HL-60 (cell line): ENCODE results near the gene LGR6.

Experiments used
- DNase-seq, 2 experiments: peaks; one replicate each; pipeline ENCODE4 v3.0.0-alpha.2; 2010 to 2020; ENCODE audit warnings: low read depth in 1 of 2, low spot score in 1 of 2
- H3K27ac ChIP-seq: fragments of 250-450 bp; sonication (Bioruptor Pico); replicated peaks from 2 replicates; pipeline ENCODE4 v1.5.1; 2020; ENCODE audit warnings: mild to moderate bottlenecking, moderate library complexity
- H3K27me3 ChIP-seq: fragments of 250-450 bp; sonication (Bioruptor Pico); 2 replicates; pipeline ENCODE4 v1.5.1; 2021; ENCODE audit warnings: mild to moderate bottlenecking, moderate library complexity; ENCODE audit not compliant: insufficient read depth, poor library complexity, severe bottlenecking
- H3K4me3 ChIP-seq: replicated peaks from 2 replicates; pipeline ENCODE4 v1.5.1; 2011; ENCODE audit warnings: mild to moderate bottlenecking, control low read depth, low read length; ENCODE audit not compliant: insufficient read depth
- CTCF ChIP-seq: IDR thresholded peaks from one replicate; pipeline ENCODE4 v1.5.1; 2011; ENCODE audit warnings: low read length, control low read depth, inconsistent platforms; ENCODE audit not compliant: insufficient read depth
- GABPA ChIP-seq: IDR thresholded peaks from 2 replicates; pipeline ENCODE4 v1.6.1; 2012; ENCODE audit warnings: low read depth
- POLR2AphosphoS5 ChIP-seq: IDR thresholded peaks from 2 replicates; pipeline ENCODE4 v1.6.1; 2012; ENCODE audit warnings: low read depth
- REST ChIP-seq: IDR thresholded peaks from 2 replicates; pipeline ENCODE4 v1.6.1; 2012; ENCODE audit warnings: low read depth; ENCODE audit not compliant: insufficient replicate concordance
- SPI1 ChIP-seq: IDR thresholded peaks from 2 replicates; pipeline ENCODE4 v1.6.1; 2012; ENCODE audit warnings: low read depth, mild to moderate bottlenecking, borderline replicate concordance

Gene LGR6

DNA sequence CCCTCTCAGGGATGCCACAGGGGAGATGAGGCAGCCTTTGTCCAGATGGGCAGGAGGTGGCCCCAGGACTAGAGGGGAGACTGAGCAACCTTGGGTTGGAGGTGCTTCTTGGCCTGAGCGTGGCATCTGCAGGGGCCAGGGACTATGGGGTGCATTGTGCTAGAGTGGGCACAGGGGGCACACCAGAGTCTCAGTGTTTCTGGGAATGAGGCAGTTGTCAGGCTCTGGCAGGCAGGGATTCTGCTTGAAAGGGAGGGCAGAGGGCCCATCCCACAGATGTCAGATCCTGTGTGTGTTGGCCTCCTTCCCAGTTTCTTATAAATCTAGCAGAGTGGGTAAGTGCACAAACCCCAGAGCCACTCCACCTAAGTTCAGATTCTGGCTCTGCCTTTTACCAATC lies 13.7 kb downstream of the LGR6 start:
- H3K27ac ChIP-seq = no peak overlapping the region
- peaks cover 3% of the 10 kb centered on the region for H3K27me3 ChIP-seq
- no peak for DNase-seq
- no peak for TF ChIP-seq GABPA
- no peak for TF ChIP-seq CTCF
- no peak for TF ChIP-seq POLR2AphosphoS5
- TF ChIP-seq SPI1 = no peak
- TF ChIP-seq REST = no peak
- no peak overlapping the region for H3K4me3 ChIP-seq

- DNase-seq = no peak
- peaks cover 3% of the 10 kb centered on the region for H3K27me3 ChIP-seq
- TF ChIP-seq REST (no peak), SPI1 (no peak), POLR2AphosphoS5 (no peak), CTCF (no peak), GABPA (no peak)
- no peak overlapping the region for H3K4me3 ChIP-seq
- H3K27ac ChIP-seq = no peak overlapping the region
These were observed 14.8 kb downstream of the LGR6 start for GRCh38 chr1:202208351-202208857.

DNA sequence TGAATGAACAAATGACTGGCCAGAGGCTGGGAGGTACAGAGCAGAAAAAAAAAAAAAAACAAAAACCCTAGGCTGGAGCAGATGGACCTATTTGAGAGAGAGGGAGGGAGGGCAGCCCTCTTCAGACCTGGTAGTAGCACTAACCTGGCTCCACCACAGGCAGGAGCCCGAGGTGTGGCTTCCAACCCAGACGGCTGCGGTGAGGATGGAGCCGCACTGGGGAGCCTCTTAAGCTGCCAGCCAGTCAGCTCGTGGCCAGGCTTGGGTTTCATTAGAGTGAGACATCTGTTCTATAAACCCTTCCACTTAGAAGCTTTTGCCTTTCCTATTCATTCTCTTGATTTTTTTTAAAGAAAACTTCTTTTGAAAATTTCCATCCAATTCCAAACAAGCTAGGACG lies 16.8 kb downstream of the LGR6 start:
- Histone ChIP-seq H3K27me3 (peaks cover 15% of the 10 kb centered on the region), H3K4me3 (no peak overlapping the region), H3K27ac (no peak overlapping the region)
- no peak for DNase-seq
- TF ChIP-seq POLR2AphosphoS5 = no peak
- TF ChIP-seq REST = no peak
- no peak for TF ChIP-seq SPI1
- TF ChIP-seq GABPA = no peak
- no peak for TF ChIP-seq CTCF
